GM12873 (cell line): Measurements from ENCODE around the gene VMA21.

Experiments used
- CTCF ChIP-seq: IDR thresholded peaks from 2 replicates; pipeline ENCODE4 v1.5.1; 2012; ENCODE audit warnings: low read depth, mild to moderate bottlenecking, moderate library complexity, low read length, control low read depth; ENCODE audit not compliant: insufficient read depth; ENCODE audit errors: missing control alignments

The VMA21 gene

GRCh38 chrX:151386838-151387459 lies 10.1 kb upstream of the VMA21 start:
- TF ChIP-seq CTCF, result no peak

GRCh38 chrX:151391722-151392121 lies 5.3 kb upstream of the VMA21 start:
- TF ChIP-seq CTCF, result no peak

- no peak for TF ChIP-seq CTCF
Measured at GRCh38 chrX:151393514-151393913, 3.5 kb upstream of the VMA21 start.

GRCh38 chrX:151396042-151396824 lies 773 bp upstream of the VMA21 start:
- TF ChIP-seq CTCF, result no peak

GRCh38 chrX:151397741-151398070 lies 700 bp downstream of the VMA21 start:
- no peak for TF ChIP-seq CTCF

GRCh38 chrX:151398346-151398745 lies 1.3 kb downstream of the VMA21 start:
- no peak for TF ChIP-seq CTCF

GRCh38 chrX:151402719-151403390 lies 5.8 kb downstream of the VMA21 start:
- no peak for TF ChIP-seq CTCF
